ENCODE data around the gene RLN3. TPM values are rescaled to one million over a fixed set of nuclear protein-coding genes. Genes with fewer than 3 reads are reported as not detected.

RLN3 gene
- total RNA-seq, 4 donors from 2014 or later, result not detected

DNA sequence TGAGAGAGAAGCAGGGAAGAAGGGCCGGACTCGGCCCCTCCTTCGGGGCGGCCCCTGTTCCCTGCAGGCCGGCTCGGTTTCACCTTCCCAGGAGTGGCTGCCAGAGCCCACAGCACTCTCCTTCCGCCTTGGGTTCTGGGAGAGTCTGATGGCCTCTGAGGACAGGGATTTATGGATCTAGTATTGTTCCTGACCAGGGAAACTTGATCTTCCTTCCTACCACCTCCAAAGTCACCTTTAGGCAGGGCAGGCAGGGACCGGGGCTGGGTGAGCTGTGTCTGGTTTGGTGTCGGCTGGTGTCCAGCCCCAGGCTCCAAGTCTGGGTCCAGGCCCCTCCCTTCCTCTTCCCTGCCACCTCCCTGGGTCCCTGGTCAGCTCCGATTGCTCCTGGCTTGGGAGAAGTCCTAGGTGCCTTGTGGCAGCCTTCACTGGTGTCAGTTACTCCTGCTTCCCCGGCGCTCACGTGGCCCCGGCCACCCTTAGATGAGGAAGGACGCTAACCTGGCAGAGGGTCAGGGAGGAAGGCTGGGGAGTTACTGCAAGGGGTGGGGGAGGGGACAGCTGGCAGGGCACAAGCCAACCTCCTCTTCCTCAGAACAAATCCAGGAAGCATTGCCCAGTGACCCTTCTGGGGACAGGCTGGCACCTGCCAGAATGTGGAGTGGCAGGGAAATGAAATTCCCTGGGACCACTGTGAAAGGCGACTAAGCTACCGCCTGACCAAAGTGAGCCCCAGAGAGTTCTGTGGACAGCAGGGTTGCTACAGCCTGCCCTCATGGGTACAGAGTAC lies 40.7 kb upstream of the RLN3 start:
- intact Hi-C loops (cut with DNase I), result no loop called here
- peaks cover 11 to 41% (median 18%) of the 10 kb centered on the region in 3 donors for H3K4me1 ChIP-seq
- no peaks in the 10 kb centered on the region for H3K9me3 ChIP-seq
- no peak for TF ChIP-seq POLR2A (IDR thresholded peaks at IDR 0.05)
- TF ChIP-seq, protein P1, sequence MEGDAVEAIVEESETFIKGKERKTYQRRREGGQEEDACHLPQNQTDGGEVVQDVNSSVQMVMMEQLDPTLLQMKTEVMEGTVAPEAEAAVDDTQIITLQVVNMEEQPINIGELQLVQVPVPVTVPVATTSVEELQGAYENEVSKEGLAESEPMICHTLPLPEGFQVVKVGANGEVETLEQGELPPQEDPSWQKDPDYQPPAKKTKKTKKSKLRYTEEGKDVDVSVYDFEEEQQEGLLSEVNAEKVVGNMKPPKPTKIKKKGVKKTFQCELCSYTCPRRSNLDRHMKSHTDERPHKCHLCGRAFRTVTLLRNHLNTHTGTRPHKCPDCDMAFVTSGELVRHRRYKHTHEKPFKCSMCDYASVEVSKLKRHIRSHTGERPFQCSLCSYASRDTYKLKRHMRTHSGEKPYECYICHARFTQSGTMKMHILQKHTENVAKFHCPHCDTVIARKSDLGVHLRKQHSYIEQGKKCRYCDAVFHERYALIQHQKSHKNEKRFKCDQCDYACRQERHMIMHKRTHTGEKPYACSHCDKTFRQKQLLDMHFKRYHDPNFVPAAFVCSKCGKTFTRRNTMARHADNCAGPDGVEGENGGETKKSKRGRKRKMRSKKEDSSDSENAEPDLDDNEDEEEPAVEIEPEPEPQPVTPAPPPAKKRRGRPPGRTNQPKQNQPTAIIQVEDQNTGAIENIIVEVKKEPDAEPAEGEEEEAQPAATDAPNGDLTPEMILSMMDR (IDR thresholded peaks at IDR 0.05), result no peak
- peaks cover 0 to 68% (median 14%) of the 10 kb centered on the region in 3 donors for H3K36me3 ChIP-seq
- peak overlapping the region in 1 of 4 donors; percentile 47 for H3K4me3 ChIP-seq
- H3K27me3 ChIP-seq, result no peaks in the 10 kb centered on the region
- DNase-seq, result no peak
- WGBS, 2 donors, result 80 to 83% methylated on average over 2 to 5 of the region's 17 CpGs
- peak overlapping the region; percentile 74 to 93 (median 84) for H3K27ac ChIP-seq

DNA sequence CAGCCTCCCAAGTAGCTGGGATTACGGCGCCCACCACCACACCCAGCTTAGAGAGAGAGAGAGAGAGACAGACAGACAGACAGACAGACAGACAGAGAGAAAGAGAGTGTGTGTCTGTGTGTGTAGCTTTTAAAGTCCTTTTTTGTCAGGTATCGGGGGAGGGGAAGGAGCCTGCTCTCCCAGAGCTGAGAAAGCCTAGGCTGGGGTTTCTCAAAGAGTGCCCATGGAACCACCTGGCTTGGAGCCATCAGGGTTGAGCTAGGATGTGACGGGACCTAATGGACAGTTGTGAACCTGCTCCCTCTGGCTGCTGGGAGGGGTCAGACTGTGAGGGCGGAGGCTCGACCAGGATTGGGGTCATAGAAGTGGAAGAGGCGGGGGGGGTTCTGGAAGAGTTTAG lies 38.5 kb upstream of the RLN3 start:
- Histone ChIP-seq H3K9me3 (no peaks in the 10 kb centered on the region), H3K27me3 (no peaks in the 10 kb centered on the region), H3K4me3 (no peak overlapping the region), H3K4me1 (peaks cover 11 to 35% (median 18%) of the 10 kb centered on the region in 3 donors), H3K36me3 (peaks cover 0 to 67% (median 9%) of the 10 kb centered on the region in 3 donors), H3K27ac (no peak overlapping the region)
- no peak for DNase-seq
- intact Hi-C loops (cut with DNase I), result no loop called here
- TF ChIP-seq, protein P1 (IDR thresholded peaks at IDR 0.05), result no peak
- no peak for TF ChIP-seq POLR2A (IDR thresholded peaks at IDR 0.05)
- 80 to 92% methylated on average over 5 to 7 of the region's 7 CpGs for WGBS, 2 donors

DNA sequence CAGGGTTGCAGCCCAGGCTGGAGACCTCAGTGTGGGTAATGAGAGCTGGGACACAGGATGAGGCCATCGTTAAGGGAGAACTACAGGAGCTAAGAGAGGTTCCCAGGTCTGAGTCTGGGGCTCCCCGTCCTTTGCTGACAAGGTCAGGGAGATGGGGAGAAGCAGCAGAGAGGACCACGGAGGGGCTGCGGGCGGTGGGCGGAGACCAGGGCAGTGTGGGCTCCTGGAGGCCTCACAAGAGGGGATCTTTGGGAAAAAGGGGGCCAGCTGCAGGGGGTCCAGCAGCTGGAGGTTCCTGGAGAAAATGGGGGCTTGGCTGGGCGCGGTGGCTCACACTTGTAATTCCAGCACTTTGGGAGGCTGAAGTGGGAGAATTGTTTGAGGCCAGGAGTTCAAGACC lies 37.9 kb upstream of the RLN3 start:
- no peaks in the 10 kb centered on the region for H3K27me3 ChIP-seq
- H3K9me3 ChIP-seq, result no peaks in the 10 kb centered on the region
- H3K4me3 ChIP-seq, result no peak overlapping the region
- no peak for DNase-seq
- no peak overlapping the region for H3K27ac ChIP-seq
- 90 to 93% methylated on average over 5 to 8 of the region's 8 CpGs for WGBS, 2 donors
- peaks cover 0 to 69% (median 9%) of the 10 kb centered on the region in 3 donors for H3K36me3 ChIP-seq
- intact Hi-C loops (cut with DNase I), result no loop called here
- TF ChIP-seq, protein P1 (IDR thresholded peaks at IDR 0.05), result no peak
- TF ChIP-seq POLR2A (IDR thresholded peaks at IDR 0.05), result no peak
- peaks cover 11 to 36% (median 18%) of the 10 kb centered on the region in 3 donors for H3K4me1 ChIP-seq

DNA sequence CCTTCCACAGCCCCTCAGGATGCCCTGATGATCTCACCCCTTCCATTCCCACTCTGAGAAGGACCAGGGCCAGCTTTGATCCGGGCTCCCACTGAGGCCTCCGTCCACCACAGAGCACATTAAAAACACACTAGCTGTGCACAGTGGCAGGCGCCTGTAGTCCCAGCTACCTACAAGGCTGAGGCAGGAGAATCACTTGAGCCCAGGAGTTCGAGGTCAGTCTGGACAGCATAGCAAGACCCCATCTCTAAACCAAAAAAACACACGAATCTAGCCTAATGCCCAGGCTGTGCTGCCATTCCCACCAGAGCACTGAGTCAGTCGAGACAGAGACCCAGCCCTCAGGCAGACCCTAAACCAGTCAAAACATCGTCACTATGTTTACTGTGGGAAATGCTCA lies 35.9 kb upstream of the RLN3 start:
- 85 to 88% methylated on average over 1 to 6 of the region's 7 CpGs for WGBS, 2 donors
- H3K36me3 ChIP-seq, result peaks cover 0 to 75% (median 9%) of the 10 kb centered on the region in 3 donors
- H3K4me1 ChIP-seq, result peaks cover 6 to 30% (median 12%) of the 10 kb centered on the region in 3 donors
- H3K27me3 ChIP-seq, result no peaks in the 10 kb centered on the region
- TF ChIP-seq POLR2A (IDR thresholded peaks at IDR 0.05), result no peak
- TF ChIP-seq, protein P1 (IDR thresholded peaks at IDR 0.05), result no peak
- H3K4me3 ChIP-seq, result no peak overlapping the region
- no peak for DNase-seq
- no peaks in the 10 kb centered on the region for H3K9me3 ChIP-seq
- intact Hi-C loops (cut with DNase I), result no loop called here
- no peak overlapping the region for H3K27ac ChIP-seq

DNA sequence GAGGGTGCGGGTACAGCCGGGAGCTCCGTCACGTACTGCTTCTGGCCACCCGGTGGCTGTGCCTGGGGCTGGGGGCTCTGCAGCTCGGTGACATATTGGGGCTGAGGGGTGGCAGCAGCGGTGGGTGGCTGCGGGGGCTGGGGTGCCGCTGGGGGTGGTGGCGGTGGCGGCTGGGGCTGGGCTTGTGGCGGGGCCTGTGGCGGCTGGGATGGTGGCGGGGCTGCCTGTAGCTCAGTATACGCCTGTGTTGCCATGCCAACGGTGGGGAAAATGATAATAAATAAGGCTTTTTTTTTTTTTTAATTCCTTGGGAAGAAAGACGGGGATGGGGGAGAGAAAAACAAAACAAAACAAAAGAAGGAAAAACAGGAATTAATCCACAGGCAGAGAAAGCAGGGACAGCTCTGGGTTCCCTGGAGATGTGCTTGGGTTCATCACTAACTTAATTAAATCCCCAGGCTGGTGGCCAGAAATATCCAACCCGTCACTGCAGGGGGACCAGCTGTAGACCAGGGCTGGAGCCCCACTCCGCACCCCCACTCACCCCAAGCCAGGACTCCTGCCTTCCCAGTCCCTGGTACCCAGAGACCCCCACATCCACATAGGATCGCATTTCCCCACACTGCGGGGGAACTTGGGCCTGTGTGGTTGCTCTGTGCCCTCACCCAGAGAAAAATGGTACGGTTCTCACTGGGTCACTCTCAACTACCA lies 34.2 kb upstream of the RLN3 start:
- H3K27me3 ChIP-seq, result no peaks in the 10 kb centered on the region
- H3K4me3 ChIP-seq, result no peak overlapping the region
- peaks cover 0 to 75% (median 9%) of the 10 kb centered on the region in 3 donors for H3K36me3 ChIP-seq
- H3K4me1 ChIP-seq, result peaks cover 4 to 16% (median 8%) of the 10 kb centered on the region in 3 donors
- TF ChIP-seq, protein P1 (IDR thresholded peaks at IDR 0.05), result no peak
- TF ChIP-seq POLR2A (IDR thresholded peaks at IDR 0.05), result no peak
- 76 to 93% methylated on average over 9 to 15 of the region's 22 CpGs for WGBS, 2 donors
- intact Hi-C loops (cut with DNase I), result no loop called here
- no peak for DNase-seq
- peaks cover 0 to 2% (median 0%) of the 10 kb centered on the region in 3 donors for H3K9me3 ChIP-seq
- no peak overlapping the region for H3K27ac ChIP-seq

Measured in esophagus squamous epithelium (tissue), 5 donors.